ENCODE measurements around the gene ALDH1B1.
"Not testable (repeated sequence)": the region's sequence is repeated elsewhere in the genome, so short reads cannot be mapped to it uniquely, and the experiment has no call there.

The ALDH1B1 gene

DNA sequence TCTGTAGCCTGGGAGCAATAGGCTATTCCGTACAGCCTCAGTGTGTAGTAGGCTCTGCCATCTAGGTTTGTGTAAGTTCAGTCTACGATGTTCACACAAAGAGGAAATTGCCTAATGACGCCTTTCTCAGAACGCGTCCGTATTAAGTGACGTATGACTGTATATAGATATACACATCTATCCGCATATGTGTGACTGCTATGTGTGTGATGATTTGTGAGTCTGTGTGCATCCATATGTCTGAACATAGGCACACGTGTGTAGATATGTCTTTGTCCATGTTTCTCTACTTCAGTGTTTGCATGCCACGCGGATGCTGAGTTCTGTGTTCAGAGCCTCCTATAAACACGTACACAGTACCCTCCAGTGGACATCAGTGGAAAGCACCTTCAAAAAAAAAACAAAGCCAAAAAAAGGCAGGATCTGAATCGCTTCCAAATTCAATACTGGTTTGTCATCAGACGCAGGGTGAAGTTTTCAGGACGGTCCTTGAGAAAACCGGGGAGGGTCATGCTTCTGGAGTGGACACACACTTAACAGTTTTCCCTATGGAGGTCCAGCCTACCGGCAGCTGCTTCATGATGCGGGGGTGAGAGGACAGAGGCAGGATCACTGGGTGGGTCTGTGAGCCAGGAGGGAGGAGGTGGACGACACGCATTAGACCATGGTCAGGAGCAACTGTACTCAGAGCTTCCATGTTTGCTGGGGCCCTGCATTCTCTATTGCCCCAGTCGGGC is 29.5 kb upstream of the ALDH1B1 start:
- peak; percentile 40 for DNase-seq

DNA sequence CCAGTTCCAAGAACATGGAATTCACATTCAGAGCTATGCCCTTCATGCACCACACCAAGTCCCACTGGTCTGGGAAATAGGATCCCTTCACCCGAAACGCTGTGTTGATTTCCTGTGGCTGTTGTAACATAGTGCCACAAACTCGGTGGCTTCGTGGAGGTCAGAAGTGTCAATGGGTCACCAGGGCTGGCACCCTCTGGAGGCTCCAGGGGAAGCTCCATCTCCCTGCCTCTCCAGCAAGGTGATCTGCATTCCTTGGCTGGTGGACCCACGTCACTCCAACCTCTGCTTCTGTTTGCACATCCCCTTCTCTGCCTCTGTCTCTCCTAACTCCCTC is 28.9 kb upstream of the ALDH1B1 start:
- DNase-seq: no peak

DNA sequence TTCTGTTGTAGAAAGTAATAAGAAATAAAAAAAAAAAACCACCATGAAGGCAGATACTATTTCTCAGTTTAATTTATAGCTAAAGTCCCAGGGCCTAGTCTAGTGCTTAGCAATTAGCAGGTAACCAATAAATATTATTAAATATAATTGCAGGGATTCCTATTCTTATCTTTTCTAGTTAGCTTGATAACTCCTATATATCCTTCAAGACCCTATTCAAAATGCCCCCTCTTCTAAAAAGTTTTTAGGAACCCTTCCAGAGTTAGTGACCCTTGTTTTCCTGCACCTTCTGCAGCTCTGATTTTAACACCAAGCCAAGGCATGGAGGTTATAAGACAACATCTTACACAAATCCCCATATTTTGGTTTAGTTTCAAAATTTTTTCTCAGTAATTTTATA is 24.6 kb upstream of the ALDH1B1 start:
- DNase-seq: no peak

DNA sequence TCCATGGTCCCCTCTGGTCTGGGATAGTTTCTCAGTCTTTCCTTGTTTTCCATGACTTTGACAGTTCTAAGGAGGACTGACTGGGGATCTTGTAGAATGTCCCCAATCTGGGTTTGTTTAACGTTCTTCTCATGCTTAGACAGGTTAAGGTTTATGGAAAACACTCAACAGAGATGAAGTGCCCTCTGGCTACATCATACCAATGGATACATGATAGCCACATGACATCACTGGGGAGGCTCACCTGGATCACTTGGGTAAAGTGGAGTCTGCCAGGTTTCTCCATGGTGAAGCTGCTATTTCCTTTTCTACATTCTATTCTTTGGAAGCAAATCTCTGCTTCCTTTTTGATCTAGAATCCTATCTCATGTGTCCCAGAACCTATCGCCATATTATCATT is 23.8 kb upstream of the ALDH1B1 start:
- DNase-seq: no peak

DNA sequence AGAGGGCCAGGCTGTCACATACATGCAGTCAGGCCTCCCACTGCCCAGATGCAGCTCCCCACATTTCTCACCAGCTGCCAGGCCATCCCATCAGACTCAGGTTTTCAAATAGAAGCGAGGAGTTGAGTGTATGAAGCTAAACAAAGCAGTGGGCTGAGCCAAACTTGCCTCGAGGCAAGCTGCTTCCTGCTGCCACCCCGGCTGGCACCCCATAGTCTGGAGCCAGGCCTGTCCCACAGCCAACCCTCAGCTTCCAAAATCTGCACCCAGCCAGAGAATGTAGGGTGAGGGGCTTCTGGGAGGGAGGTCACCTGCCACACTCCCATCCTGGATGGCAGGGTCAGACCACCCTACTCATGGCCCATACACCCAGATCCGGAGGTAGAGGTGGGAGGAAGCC is 22.3 kb upstream of the ALDH1B1 start:
- no peak for DNase-seq

DNA sequence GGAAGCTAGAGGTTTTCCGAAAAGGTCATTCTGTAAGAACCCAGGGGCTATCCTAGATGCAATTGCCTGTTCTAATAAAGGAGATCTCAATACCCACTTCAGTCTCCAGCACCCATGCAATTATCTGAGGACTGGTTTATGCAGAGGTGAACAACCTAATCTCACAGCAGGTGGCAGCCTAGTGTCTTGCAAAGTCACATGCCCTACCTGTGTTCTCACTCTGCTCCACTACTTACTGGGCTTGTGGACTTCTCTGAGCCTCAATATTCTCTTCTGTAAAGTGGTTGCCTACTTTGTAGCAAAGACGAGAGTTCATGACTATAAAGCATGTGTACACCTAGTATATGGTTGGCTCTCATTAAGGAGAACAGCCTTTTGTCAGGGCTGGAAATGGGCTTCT is 21.0 kb upstream of the ALDH1B1 start:
- no peak for DNase-seq

DNA sequence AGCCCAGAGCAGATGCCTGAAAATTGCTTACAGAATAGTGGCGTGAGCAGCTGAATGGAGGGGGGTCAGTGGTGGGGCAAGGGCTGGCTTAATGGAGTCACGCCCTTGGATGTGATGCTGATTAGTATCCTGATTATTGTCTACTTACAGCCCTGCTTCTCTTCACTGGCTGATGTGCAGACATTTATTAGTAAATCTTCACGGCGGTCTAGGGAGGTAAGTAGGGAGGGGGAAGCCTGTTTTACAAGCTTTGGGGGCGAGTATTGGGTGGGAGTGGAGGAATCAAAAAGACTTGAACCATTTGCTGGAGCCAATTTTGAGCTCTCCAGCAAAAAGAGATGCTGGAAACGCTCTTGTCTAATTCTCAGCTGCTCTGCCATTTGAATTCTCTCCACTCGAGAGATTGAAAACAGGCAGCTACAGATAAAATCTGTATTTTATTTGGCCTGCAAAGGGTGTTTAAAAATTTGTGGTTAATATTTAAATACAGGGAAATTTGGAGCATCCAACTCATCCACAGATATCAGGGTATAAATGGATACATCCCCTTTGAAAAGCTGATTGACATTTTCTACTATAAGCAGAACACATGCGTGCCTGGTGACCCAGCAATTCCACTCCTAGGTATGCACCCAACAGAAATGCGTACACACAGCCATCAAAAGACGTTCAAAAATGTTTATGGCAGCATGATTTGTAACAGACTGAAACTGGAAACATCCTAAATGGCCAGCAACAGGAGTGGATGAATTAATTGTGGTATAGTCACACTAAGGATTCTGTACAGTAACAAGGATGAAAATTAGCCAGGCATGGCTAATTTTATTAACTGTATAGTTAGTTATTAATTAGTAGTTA is 19.5 kb upstream of the ALDH1B1 start:
- no peak for DNase-seq

DNA sequence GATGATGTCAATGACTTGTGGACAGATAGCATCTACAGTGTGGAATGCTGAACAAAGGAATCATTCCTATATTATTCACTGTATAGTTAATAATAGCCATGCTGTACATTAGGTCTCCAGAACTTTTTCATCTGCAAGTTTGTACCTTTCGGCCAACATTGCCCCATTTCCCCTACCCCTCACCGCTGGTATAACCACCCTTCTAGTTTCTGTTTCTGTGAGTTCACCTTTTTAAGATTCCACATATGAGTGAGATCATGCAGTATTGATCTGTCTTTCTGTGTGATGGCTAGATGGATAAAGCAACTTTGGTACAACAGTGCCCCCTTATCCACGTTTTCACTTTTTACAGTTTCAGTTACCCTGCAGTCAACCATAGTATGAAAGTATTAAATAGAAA is 18.8 kb upstream of the ALDH1B1 start:
- DNase-seq: no peak

DNA sequence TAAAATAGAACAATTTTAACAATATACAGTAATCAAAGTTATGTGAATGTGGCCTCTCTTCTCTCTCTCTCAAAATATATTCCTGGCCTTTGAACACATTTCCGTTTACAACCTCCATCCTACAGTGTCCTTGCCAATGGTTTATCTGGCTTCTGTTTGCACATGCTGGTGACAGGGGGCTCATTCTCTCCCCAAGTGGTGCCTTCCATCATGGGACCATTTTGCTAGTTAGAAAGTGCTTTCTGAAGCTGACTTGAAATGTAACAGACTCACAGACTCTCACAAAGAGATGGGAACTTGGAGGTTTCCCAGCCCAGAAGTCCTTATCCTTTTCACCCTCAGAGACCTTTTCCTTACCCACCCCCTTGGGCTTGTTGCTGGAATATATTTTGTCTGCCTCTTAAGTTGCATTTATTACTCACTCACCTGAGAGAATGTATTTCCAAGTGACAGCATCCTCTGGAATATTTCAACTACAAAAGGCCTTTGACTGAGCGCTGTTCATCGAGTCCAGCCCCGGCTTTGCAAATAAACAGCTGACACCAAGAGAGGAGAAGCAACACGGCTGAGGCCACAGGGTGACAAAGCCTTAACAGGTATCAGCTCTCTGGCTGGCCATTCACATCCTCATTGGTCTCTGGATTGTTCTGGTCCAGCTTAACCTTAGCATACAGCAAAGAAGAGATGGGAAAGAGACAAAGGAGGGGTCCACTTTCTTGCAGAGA is 17.5 kb upstream of the ALDH1B1 start:
- DNase-seq: no peak

DNA sequence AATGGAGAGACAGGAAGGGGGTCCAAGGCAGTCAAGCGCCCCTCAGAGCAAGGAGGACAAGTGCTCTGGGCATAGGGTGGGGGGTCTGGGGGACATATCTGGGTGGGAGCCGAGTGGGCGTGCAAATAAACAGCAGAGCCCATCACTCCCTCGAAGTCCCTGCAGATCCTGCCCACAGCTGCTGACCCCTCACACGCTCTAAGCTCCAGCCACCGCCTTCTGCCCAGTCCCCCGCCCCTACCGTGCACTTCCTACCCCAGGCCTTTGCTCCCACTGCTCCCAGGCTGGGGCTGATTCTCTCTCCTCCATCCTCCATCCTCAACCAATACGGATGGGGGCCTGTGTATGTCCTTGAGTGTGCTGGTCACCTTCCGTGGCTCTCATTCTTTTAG is 16.9 kb upstream of the ALDH1B1 start:
- DNase-seq: no peak

DNA sequence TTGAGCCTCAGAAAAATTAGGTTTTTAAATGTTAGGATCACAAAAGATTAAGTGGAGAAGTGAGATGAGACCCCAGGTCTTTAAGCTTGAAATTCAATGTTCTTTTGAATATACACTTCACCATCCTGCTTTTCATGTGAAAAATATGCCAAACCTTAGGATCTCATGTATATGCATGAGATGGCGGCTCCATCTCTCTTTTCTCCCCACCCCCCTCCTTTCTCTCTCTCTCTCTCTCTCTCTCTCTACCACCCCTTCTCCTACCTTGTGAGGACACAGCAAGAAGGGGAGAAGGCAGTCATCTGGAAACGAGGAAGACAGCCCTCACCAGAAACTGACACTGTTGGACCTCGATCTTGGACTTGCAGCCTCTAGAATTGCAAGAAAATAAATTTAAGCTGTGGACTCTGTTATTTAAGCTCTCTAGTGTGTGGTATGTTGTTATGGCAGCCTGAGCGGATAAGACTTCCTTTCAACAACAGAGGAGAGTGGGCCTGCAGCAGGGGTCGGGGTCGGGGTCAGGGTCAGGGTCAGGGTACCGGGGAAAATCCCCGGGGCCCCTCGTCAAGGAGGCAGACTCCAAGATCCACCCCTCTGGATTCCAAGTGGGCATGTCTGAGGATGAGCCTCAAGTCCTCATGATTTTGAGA is 16.4 kb upstream of the ALDH1B1 start:
- DNase-seq: no peak

DNA sequence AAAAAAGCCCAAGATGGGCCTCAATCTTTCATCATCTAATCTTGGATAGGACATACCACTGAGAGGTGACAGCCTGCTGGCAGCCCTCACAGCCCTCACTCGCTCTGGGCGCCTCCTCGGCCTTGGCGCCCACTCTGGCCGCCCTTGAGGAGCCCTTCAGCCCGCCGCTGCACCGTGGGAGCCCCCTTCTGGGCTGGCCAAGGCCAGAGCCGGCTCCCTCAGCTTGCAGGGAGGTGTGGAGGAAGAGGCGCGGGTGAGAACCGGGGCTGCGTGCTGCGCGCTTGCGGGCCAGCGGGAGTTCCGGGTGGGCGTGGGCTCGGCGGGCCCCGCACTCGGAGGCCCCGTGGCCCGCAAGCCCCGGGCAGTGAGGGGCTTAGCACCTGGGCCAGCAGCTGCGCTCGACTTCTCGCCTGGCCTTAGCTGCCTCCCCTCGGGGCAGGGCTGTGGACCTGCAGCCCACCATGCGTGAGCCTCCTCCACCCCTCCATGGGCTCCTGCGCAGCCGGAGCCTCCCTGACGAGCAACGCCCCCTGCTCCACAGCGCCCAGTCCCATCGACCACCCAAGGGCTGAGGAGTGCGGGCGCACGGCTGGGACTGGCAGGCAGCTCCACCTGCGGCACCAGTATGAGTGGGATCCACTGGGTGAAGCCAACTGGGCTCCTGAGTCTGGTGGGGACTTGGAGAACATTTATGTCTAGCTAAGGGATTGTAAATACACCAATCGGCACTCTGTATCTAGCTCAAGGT is 15.0 kb upstream of the ALDH1B1 start:
- DNase-seq: not testable (repeated sequence)

DNA sequence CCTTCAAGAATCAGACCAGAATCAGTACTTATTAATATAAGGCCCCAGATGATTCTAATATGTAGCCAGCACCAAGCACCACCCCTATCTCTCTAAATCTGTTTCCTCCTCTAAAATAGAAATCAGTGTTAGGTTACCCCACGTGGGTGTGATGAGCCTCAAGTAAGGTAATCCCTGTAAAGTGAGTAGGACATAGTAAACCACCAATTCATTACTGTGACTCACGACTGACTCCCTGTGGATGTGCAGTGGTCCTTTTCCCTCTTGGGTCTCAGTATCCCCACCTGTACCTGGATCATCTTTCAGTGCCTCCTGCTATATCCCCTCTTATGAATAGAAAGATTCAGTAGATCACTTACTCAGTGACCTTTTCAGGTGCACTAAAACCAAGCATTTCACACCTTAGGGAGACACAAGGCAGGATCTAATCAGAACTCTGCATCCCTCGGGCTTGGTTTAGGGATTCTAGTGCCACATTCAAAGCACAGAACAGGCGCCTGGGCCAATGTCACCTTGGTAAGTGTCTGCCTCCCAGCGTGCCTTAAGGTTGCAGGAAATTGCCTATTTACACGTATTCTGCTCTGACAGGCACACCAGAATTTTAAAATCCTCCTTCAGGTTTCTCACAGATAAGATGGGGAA is 12.2 kb upstream of the ALDH1B1 start:
- DNase-seq: no peak

DNA sequence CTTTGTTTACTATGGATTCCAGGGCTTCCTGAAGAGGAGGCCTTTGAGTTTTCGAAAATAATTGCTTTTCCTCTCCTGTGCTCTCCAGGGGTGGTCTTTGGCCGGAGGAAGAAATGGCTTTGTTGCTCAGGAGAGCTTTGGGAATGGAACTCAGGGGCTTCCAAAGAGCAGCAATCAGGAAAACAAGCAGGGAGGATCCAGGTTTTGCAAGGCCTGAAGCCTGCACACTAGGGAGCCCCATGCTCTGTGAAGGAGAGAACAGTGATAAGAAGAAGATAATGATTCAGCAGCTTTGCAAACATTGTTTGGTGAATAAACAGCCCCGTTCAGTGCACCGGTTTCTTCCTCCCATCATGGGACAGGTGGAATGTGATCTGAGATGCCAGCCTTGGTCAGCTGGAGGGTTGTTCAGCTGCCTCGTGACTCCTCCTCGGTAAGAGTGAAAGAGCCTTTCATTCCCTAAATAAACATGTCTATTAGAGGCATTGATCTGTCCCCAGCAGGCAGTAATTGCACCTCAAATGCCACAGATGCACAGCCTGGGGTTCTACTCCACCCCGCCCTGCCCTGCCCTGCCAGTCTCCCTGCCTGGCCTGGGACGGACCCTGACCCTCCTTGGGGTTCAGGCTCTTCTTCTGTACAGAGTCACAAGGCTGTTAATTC is 11.5 kb upstream of the ALDH1B1 start:
- peak; percentile 70 for DNase-seq

DNA sequence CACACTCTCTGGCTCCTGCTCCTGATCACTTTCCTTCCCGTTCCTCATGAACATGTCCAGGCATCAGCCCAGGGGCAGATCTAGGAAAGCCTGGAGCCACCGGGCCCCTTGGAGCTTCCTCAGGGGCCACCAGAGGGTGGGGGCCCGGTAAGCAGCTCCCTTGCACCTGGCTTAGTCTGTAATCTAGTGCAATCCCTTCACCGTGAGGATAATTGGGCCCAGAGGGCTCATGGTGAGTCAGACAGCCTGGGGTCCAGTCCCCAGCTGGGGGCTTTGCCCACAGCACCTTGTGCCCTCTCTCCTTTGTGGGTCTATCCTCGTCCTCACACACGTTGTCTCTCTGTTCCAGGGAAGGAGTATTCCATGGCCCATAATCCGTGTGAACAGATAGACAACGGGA is 10.4 kb upstream of the ALDH1B1 start:
- DNase-seq: no peak

DNA sequence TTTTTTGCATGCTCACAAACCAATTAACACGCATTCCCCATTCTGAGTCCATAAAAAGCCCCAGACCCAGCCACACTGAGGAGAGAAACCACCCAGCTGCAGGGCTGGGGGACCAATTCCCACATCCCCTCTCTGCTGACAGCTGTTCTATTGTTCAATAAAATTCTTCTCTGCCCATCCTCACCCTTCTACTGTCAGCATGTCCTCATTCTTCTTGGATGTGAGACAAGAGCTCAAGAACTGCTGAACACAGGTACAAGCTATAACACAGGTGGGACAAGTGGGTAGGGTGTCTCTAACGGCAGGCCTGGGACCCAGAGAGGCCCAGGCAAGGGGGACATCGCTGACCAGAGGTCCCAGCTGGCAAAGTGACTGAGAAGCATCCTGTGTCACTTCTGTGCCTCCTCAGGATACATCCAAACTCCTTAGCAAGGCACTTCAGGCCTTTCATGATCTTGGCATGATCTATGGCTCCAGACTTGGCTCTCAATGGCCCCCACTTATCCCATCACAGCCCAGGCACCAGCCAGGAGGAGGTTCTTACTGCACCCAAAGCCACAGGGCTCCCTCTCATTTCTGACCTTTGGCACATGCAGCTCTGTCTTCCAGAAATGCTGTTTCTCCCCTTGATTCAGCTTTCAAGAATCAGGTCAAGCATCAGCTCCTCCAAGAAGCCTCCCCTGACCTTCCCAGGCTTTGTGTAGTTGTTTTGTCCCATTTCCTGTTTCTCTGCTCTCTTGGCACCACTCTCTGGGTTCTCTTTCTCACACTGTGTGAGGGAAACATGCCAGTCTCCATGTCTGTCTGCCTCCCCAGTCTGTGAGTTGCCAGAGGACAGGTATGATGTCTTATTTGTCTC is 7.3 kb upstream of the ALDH1B1 start:
- no peak for DNase-seq

DNA sequence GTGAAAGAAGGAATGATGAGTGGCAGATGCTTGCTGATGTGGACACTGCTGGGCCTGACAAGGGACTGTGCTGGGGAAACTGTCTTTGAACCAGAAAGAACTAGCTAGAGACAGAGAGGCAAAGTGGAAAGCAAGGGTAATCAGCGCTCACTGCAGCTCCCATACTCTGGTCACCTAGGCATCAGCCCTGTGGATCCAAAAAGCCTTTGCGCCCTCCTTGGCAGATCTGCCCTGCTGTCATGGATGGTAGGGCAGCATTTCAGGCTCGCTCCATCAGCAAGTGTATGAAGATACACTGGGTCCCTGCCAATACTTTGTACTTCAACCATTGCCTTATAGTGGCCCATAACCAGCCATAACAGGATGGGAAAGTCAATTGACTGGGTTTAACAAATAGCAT is 6.6 kb upstream of the ALDH1B1 start:
- DNase-seq: no peak

DNA sequence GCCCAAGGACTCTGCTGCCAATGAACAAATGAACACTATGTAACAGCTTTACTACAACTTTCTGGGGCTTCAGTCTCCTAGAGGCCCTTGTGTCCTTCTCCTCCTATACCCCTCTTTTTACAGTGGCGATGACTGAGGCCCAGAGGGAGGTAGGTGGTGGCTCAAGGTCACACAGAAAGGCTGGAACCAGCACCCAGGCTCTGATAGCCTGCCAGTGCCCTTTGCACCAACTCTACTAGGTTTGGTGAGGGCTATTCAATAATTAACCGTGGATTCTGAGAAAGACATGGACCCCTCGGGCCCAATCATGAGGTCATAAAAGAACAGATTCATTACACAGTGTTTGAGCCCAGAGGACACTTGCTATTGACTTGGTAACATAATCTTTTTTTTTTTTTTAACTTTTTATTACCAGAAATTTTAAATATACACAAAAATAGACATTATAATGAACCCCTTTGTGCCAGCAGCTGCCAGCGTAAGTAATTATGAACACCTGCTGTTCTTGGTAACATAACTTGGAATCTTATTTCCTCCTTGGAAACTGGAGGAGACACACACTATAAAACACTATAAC is 6.1 kb upstream of the ALDH1B1 start:
- no peak for DNase-seq

DNA sequence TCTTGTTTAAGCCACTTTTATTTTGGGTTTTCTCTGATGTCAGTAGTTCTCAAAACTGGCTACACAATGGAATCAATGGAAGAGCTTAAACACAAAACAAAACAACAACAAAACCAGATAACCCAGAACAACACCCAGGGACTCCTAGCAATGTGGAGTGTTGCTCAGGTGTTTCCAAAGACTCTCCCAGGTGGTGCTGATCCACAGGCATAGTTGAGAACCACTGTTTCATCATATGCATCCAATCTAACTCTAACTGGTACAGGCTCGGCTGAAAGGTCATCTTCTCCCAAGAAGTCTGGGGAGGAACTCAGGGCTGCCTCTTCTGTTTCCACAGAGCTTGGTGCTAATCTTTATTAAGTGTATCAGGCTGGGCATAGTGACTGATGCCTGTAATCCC is 5.4 kb upstream of the ALDH1B1 start:
- DNase-seq: no peak

DNA sequence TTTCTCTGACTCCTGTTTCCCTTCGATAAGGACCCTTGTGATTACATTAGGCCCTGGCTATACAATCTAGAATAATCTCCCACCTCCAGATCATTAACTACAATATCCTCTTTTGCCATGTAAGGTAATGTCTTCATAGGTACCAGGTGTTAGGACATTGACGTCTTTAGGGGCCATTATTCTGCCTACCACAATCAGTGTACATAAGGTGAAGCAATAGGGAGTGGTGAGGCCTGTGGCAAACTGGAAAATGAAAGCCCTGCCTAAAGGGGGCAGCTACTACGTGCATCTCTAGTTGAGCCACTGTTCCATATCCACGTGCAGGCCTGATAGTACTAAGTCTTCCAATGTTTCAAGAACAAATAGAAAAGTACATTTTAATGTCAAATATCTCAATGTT is 4.8 kb upstream of the ALDH1B1 start:
- DNase-seq: no peak

All from NCI-H2227 treated with DMSO at 0.1 percent for 48 hours (cell line).